Transverse colon (tissue), 4 donors: Measurements from ENCODE around the gene DHRSX. TPM values are rescaled to one million over a fixed set of nuclear protein-coding genes. Genes with fewer than 3 reads are reported as not detected.

Experiments
- DNase-seq: peaks from one replicate; pipeline ENCODE4 v3.0.0-alpha.2; 2019
- H3K27ac ChIP-seq, 4 donors: fragments of 200-600 bp; sonication (generic); 2 replicates each; pipeline ENCODE4 v1.5.1; 2016 to 2018; ENCODE audit warnings: inconsistent platforms in 4 of 4
- H3K27me3 ChIP-seq: fragments of 200-600 bp; sonication (generic); 2 replicates; pipeline ENCODE4 v1.5.1; 2017; ENCODE audit warnings: inconsistent platforms
- H3K36me3 ChIP-seq, 4 donors: fragments of 200-600 bp; sonication (generic); 2 replicates each; pipeline ENCODE4 v1.5.1; 2017 to 2019; ENCODE audit warnings: inconsistent platforms in 4 of 4
- H3K4me1 ChIP-seq, 4 donors: fragments of 200-600 bp; sonication (generic); 2 replicates each; pipeline ENCODE4 v1.5.1; 2017 to 2020; ENCODE audit warnings: inconsistent platforms in 4 of 4
- H3K4me3 ChIP-seq, 4 donors: fragments of 200-600 bp; sonication (generic); 1 replicate in 1 of 4; 2 replicates in 3 of 4; pipeline versions ENCODE4 v1.5.1 to v1.6.1; 2017 to 2019; ENCODE audit warnings: inconsistent platforms in 4 of 4
- H3K9me3 ChIP-seq, 2 donors: fragments of 200-600 bp; sonication (generic); 2 replicates each; pipeline ENCODE4 v1.5.1; 2017 to 2019; ENCODE audit warnings: inconsistent platforms in 2 of 2
- CTCF ChIP-seq, 5 experiments: fragments of 200-600 bp in 3 of 5; fragments of 450-650 bp in 2 of 5; sonication (generic) in 3 of 5; IDR thresholded peaks; 1 replicate in 2 of 5; 2 replicates in 3 of 5; pipeline ENCODE4 v1.5.1; 2016 to 2017; ENCODE audit warnings: antibody characterized with exemption in 5 of 5, inconsistent platforms in 3 of 5, mild to moderate bottlenecking in 2 of 5, moderate library complexity in 1 of 5
- EP300 ChIP-seq: sonication (generic); formaldehyde crosslinking; IDR thresholded peaks from one replicate; pipeline ENCODE4 v1.6.1; 2017; ENCODE audit warnings: antibody characterized with exemption, low read depth
- POLR2A ChIP-seq: fragments of 450-650 bp; IDR thresholded peaks from one replicate; pipeline ENCODE4 v1.6.1; 2016; ENCODE audit warnings: antibody characterized with exemption, mild to moderate bottlenecking, moderate library complexity
- POLR2AphosphoS5 ChIP-seq, 3 donors: sonication (generic); formaldehyde crosslinking; IDR thresholded peaks; one replicate each; pipeline ENCODE4 v1.6.1; 2016; ENCODE audit warnings: antibody characterized with exemption in 3 of 3
- WGBS, 2 donors: methylation state at CpG; one replicate each; pipeline ENCODE4 v1.1.5; 2018; ENCODE audit warnings: low coverage in 1 of 2; 5-methylcytosine and 5-hydroxymethylcytosine counted together
- in situ Hi-C, 4 donors: fragments of 200-750 bp; cut with MboI; loops; one replicate each; pipeline versions ENCODE4 v1.15.0 to v1.15.1; 2017; ENCODE audit warnings: low sequenced_read_pairs in 3 of 4, low pct_ligation_motif_present in 1 of 4, low pct_unique_long_range_greater_than_20kb in 1 of 4
- intact Hi-C: fragments of 100-400 bp; cut with DNase I; formaldehyde crosslinking; loops from one replicate; pipeline ENCODE4 v1.15.1; 2023; ENCODE audit warnings: low total_unique reads
- total RNA-seq, 4 donors: library from RNA; depleted of rRNA; stranded (reverse); fragments of >200 nt; gene quantifications; one replicate each; pipeline ENCODE4 v1.1.0, GENCODE V29; 2016

Gene DHRSX
- total RNA-seq, 4 donors from 2014 or later = 27.9 to 39.9 (median 33.9) TPM

DNA sequence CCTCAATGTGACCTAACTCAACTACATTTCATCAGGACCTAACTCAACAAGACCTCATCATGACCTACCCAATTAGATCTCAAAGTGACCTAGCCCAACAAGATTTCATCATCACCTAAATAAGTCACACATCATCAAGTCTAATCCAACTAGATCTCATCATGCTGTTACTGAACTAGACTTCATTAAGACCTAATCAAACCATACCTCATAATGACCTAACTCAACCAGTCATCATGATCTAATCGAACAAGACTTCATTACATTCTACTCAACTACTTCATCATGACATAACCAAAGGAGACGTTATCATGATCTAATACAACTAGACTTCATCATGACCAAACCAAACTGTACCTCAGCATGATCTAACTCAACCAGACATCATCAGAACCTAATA, 82.8 kb downstream of the DHRSX start:
- Histone ChIP-seq H3K36me3 (peaks cover 0 to 5% (median 0%) of the 10 kb centered on the region in 4 donors), H3K4me3 (no peak overlapping the region), H3K27me3 (no peaks in the 10 kb centered on the region), H3K27ac (no peak overlapping the region), H3K9me3 (no peaks in the 10 kb centered on the region), H3K4me1 (no peaks in the 10 kb centered on the region)
- intact Hi-C loops (no loop called here), in situ Hi-C loops (no loop called here)
- WGBS, 2 donors = 86 to 89% methylated on average over 2 of the region's 2 CpGs
- no peak for DNase-seq
- TF ChIP-seq CTCF (IDR thresholded peaks at IDR 0.05) (no peak), EP300 (no peak), POLR2A (no peak), POLR2AphosphoS5 (IDR thresholded peaks at IDR 0.05) (no peak)

DNA sequence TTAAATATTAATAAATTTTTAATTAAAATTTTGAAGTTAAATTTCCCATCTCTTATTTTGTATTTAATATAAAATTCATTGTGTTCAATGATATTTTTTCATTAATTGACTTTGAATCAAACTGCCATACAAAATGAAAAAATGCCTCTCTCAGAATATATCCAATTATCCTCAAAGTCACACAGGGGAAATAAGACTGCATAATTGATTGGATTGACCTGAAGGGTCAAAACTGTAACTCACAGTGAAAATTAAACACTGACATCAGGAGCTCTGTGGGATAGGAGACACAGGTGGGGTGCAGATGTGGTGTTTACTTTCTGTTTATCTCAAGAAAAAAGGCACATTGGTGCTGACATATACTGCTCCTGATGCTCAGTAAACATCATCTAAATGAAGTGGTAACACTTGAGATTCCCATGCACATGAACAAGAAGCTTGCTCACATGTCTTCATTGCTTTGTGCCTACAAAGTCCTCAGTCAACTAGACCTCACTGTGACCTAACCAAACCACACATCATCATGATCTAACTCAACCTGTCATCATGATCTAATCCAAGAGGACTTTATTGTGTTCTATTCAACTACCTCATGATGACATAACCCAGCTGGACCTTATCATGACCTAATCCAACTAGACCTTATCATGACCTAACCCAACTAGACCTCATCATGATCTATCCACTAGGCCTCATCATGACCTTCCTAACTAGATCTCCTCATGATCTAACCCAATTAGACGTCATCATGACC, 83.7 kb downstream of the DHRSX start:
- H3K27ac ChIP-seq = no peak overlapping the region
- in situ Hi-C loops = no loop called here
- no peaks in the 10 kb centered on the region for H3K9me3 ChIP-seq
- no peak for TF ChIP-seq EP300
- TF ChIP-seq POLR2A = no peak
- no peak for TF ChIP-seq CTCF (IDR thresholded peaks at IDR 0.05)
- no peak for TF ChIP-seq POLR2AphosphoS5 (IDR thresholded peaks at IDR 0.05)
- no peaks in the 10 kb centered on the region for H3K27me3 ChIP-seq
- WGBS, 2 donors = 93 to 100% methylated on average over 1 of the region's 1 CpG
- intact Hi-C loops = no loop called here
- no peaks in the 10 kb centered on the region for H3K4me1 ChIP-seq
- no peak for DNase-seq
- no peak overlapping the region for H3K4me3 ChIP-seq
- peaks cover 0 to 3% (median 0%) of the 10 kb centered on the region in 4 donors for H3K36me3 ChIP-seq

GRCh38 chrX:2414384-2414783, 86.4 kb downstream of the DHRSX start:
- in situ Hi-C loops = no loop called here
- Histone ChIP-seq H3K27ac (no peak overlapping the region), H3K36me3 (no peaks in the 10 kb centered on the region), H3K4me3 (no peak overlapping the region), H3K4me1 (peaks cover 0 to 13% (median 9%) of the 10 kb centered on the region in 4 donors), H3K9me3 (no peaks in the 10 kb centered on the region), H3K27me3 (no peaks in the 10 kb centered on the region)
- 89 to 100% methylated on average over 1 to 2 of the region's 2 CpGs for WGBS, 2 donors
- intact Hi-C loops = no loop called here
- TF ChIP-seq POLR2A (no peak), EP300 (no peak), POLR2AphosphoS5 (IDR thresholded peaks at IDR 0.05) (no peak), CTCF (IDR thresholded peaks at IDR 0.05) (no peak)
- no peak for DNase-seq

DNA sequence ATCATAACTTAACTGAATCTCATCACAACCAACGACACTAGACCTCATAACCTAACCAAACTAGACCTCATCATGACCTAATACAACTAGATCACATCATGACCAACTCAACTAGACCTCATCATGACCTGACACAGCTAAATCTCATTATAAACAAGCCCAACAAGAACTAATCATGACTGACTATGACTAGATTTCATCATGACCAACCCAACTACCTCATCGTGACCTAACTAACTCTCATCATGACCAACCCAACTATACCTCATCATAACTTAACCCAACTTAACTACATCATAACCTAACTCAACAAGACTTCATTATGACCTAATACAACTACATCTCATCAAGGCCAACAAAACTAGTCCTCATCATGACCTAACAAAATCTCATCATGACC, 86.8 kb downstream of the DHRSX start:
- Histone ChIP-seq H3K4me3 (no peak overlapping the region), H3K4me1 (peaks cover 0 to 13% (median 9%) of the 10 kb centered on the region in 4 donors), H3K27ac (no peak overlapping the region), H3K36me3 (no peaks in the 10 kb centered on the region), H3K9me3 (no peaks in the 10 kb centered on the region), H3K27me3 (no peaks in the 10 kb centered on the region)
- no peak for DNase-seq
- intact Hi-C loops (no loop called here), in situ Hi-C loops (no loop called here)
- TF ChIP-seq EP300 (no peak), CTCF (IDR thresholded peaks at IDR 0.05) (no peak), POLR2AphosphoS5 (IDR thresholded peaks at IDR 0.05) (no peak), POLR2A (no peak)
- 90 to 95% methylated on average over 2 of the region's 2 CpGs for WGBS, 2 donors
